ENCODE measurements around the gene MAN2A2.

MAN2A2 gene

DNA sequence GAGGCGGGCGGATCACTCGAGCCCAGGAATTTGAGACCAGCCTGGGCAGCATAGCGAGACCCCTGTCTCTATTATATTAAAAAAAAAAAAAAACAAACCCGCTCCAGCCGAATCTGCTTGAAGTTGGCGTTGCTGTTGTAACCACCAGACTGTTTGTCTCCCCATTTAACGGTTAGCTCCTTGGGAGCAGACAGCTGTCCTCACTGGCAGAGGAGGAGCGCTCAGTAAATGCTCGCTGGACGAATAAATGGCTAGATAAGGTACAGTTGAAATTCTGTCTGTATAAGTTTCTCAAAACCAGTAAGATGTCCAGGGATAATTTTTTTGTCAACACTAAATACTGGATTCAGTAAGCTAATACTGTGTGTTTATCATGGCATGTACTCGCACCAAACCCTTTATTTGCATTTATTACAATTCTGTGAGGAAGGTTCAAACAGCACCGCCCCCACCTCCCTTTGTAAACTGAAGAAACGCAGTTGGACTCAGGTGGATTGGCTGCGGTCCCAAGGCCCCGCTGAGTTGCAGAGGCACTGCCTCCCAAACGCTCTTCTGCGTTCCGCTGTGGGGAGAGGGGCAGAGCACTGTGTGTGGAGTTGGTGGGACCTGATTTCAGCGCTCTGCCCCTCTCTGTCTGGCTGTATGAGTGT is 52.6 kb downstream of the MAN2A2 start:
- WGBS, 2 experiments: 82 to 87% methylated on average over 20 of the region's 20 CpGs
- H3K4me3 ChIP-seq (ENCODE audit: insufficient read depth, low read depth, low read length): peak overlapping the region; percentile 78
- H3K4me1 ChIP-seq (ENCODE audit: control insufficient read depth, insufficient read depth, low read length): peaks cover 14% of the 10 kb centered on the region
- H3K36me3 ChIP-seq (ENCODE audit: control insufficient read depth, insufficient read depth, low read length): peaks cover 7% of the 10 kb centered on the region
- no peak overlapping the region for H3K27ac ChIP-seq (ENCODE audit: insufficient read depth, low read depth, low read length, poor library complexity, severe bottlenecking)
- H3K9me3 ChIP-seq (ENCODE audit: control insufficient read depth, low read length): no peaks in the 10 kb centered on the region
- peaks cover 12% of the 10 kb centered on the region for H3K27me3 ChIP-seq (ENCODE audit: control insufficient read depth, insufficient read depth, low read length, poor library complexity, severe bottlenecking)

GRCh38 chr15:90956274-90957030 is 53.4 kb downstream of the MAN2A2 start:
- H3K27ac ChIP-seq (ENCODE audit: insufficient read depth, low read depth, low read length, poor library complexity, severe bottlenecking): no peak overlapping the region
- peaks cover 12% of the 10 kb centered on the region for H3K27me3 ChIP-seq (ENCODE audit: control insufficient read depth, insufficient read depth, low read length, poor library complexity, severe bottlenecking)
- H3K4me3 ChIP-seq (ENCODE audit: insufficient read depth, low read depth, low read length): peak overlapping the region; percentile 63
- H3K4me1 ChIP-seq (ENCODE audit: control insufficient read depth, insufficient read depth, low read length): peaks cover 14% of the 10 kb centered on the region
- WGBS, 2 experiments: 10 to 11% methylated on average over 56 of the region's 56 CpGs
- peaks cover 4% of the 10 kb centered on the region for H3K36me3 ChIP-seq (ENCODE audit: control insufficient read depth, insufficient read depth, low read length)
- no peaks in the 10 kb centered on the region for H3K9me3 ChIP-seq (ENCODE audit: control insufficient read depth, low read length)

DNA sequence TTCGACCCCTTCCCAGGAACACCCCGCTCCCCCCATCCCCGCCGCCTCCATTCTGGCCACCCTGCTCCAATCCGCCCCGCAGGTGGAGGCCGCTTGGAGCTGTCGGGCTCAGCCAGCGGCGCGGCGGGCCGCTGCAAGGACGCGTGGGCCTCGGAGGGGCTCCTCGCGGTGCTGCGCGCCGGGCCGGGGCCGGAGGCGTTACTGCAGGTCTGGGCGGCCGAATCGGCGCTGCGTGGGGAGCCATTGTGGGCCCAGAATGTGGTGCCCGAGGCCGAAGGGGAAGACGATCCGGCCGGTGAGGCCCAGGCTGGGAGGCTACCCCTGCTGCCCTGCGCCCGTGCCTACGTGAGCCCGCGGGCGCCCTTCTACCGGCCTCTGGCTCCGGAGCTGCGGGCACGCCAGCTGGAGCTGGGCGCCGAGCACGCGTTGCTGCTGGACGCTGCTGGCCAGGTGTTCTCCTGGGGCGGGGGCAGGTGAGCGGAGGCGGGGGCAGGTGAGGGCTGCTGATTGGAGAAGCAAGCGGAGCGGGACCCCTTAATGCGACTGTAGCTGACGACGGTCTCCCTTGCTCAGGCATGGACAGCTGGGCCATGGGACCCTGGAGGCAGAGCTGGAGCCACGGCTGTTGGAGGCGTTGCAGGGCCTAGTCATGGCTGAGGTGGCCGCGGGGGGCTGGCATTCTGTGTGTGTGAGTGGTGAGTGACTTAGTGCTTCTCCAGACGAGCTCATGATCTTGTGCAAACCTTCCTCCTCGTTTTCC is 54.1 kb downstream of the MAN2A2 start:
- H3K36me3 ChIP-seq (ENCODE audit: control insufficient read depth, insufficient read depth, low read length): peaks cover 11% of the 10 kb centered on the region
- peak overlapping the region; percentile 63 for H3K4me3 ChIP-seq (ENCODE audit: insufficient read depth, low read depth, low read length)
- peaks cover 14% of the 10 kb centered on the region for H3K4me1 ChIP-seq (ENCODE audit: control insufficient read depth, insufficient read depth, low read length)
- H3K27ac ChIP-seq (ENCODE audit: insufficient read depth, low read depth, low read length, poor library complexity, severe bottlenecking): no peak overlapping the region
- H3K27me3 ChIP-seq (ENCODE audit: control insufficient read depth, insufficient read depth, low read length, poor library complexity, severe bottlenecking): peaks cover 12% of the 10 kb centered on the region
- H3K9me3 ChIP-seq (ENCODE audit: control insufficient read depth, low read length): no peaks in the 10 kb centered on the region
- 15% methylated on average over 63 of the region's 63 CpGs for whole genome bisulfite sequencing, 2 experiments

- 87 to 91% methylated on average over 6 of the region's 6 CpGs for WGBS, 2 experiments
- Histone ChIP-seq H3K36me3 (ENCODE audit: control insufficient read depth, insufficient read depth, low read length) (peaks cover 15% of the 10 kb centered on the region), H3K9me3 (ENCODE audit: control insufficient read depth, low read length) (no peaks in the 10 kb centered on the region), H3K27me3 (ENCODE audit: control insufficient read depth, insufficient read depth, low read length, poor library complexity, severe bottlenecking) (peaks cover 12% of the 10 kb centered on the region), H3K4me1 (ENCODE audit: control insufficient read depth, insufficient read depth, low read length) (peaks cover 14% of the 10 kb centered on the region), H3K27ac (ENCODE audit: insufficient read depth, low read depth, low read length, poor library complexity, severe bottlenecking) (no peak overlapping the region), H3K4me3 (ENCODE audit: insufficient read depth, low read depth, low read length) (peak overlapping the region; percentile 63)
These were observed 54.7 kb downstream of the MAN2A2 start for GRCh38 chr15:90957791-90958190.

DNA sequence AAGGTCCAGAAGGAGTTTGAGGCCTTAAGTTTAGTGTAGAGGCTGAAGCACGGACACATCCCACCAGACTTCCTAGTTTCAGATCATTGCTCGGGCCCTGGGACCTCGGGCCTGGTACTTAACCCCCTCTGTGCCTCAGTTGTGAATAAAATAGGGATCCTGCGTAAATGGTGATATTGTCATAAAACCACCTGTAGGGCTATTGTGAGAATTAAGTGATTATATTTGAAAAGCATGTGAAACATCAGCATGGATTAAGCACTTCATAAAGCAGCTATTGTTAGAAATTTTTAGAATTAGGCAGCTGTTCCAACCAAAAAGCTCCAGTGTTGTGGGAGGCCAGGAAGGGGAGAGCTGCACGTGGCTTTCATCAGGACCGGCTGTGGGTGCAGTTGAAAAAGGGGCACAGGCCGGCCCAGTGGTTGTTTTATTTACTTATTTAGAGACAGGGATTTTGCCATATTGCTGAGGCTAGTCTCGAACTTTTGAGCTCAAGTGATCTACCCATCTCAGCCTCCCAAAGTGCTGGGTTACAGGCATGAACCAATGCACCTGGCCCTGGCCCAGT is 56.0 kb downstream of the MAN2A2 start:
- Histone ChIP-seq H3K27me3 (ENCODE audit: control insufficient read depth, insufficient read depth, low read length, poor library complexity, severe bottlenecking) (peaks cover 12% of the 10 kb centered on the region), H3K9me3 (ENCODE audit: control insufficient read depth, low read length) (no peaks in the 10 kb centered on the region), H3K4me3 (ENCODE audit: insufficient read depth, low read depth, low read length) (no peak overlapping the region), H3K27ac (ENCODE audit: insufficient read depth, low read depth, low read length, poor library complexity, severe bottlenecking) (no peak overlapping the region), H3K4me1 (ENCODE audit: control insufficient read depth, insufficient read depth, low read length) (peaks cover 14% of the 10 kb centered on the region), H3K36me3 (ENCODE audit: control insufficient read depth, insufficient read depth, low read length) (peaks cover 27% of the 10 kb centered on the region)
- 92 to 93% methylated on average over 8 of the region's 8 CpGs for WGBS, 2 experiments

DNA sequence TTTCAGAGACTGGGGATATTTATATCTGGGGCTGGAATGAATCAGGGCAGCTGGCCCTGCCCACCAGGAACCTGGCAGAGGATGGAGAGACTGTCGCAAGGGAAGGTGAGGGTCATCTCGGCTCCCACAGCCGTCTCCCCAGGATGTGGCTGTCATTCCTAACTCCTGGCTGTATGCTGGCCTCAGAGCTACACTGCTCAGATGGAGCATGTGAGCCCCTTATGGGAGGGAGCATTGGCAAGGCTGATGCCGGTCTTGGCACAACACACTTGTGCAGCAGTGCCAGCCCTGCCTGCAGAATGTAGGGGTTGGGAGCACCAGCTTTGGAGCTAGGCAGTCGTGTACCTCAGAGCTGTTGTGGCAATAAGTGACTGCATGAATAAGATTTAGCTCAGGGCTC is 56.8 kb downstream of the MAN2A2 start:
- Histone ChIP-seq H3K4me3 (ENCODE audit: insufficient read depth, low read depth, low read length) (no peak overlapping the region), H3K4me1 (ENCODE audit: control insufficient read depth, insufficient read depth, low read length) (peaks cover 14% of the 10 kb centered on the region), H3K9me3 (ENCODE audit: control insufficient read depth, low read length) (no peaks in the 10 kb centered on the region), H3K36me3 (ENCODE audit: control insufficient read depth, insufficient read depth, low read length) (peaks cover 27% of the 10 kb centered on the region), H3K27ac (ENCODE audit: insufficient read depth, low read depth, low read length, poor library complexity, severe bottlenecking) (no peak overlapping the region), H3K27me3 (ENCODE audit: control insufficient read depth, insufficient read depth, low read length, poor library complexity, severe bottlenecking) (peaks cover 12% of the 10 kb centered on the region)
- WGBS, 2 experiments: 94 to 97% methylated on average over 5 of the region's 5 CpGs

DNA sequence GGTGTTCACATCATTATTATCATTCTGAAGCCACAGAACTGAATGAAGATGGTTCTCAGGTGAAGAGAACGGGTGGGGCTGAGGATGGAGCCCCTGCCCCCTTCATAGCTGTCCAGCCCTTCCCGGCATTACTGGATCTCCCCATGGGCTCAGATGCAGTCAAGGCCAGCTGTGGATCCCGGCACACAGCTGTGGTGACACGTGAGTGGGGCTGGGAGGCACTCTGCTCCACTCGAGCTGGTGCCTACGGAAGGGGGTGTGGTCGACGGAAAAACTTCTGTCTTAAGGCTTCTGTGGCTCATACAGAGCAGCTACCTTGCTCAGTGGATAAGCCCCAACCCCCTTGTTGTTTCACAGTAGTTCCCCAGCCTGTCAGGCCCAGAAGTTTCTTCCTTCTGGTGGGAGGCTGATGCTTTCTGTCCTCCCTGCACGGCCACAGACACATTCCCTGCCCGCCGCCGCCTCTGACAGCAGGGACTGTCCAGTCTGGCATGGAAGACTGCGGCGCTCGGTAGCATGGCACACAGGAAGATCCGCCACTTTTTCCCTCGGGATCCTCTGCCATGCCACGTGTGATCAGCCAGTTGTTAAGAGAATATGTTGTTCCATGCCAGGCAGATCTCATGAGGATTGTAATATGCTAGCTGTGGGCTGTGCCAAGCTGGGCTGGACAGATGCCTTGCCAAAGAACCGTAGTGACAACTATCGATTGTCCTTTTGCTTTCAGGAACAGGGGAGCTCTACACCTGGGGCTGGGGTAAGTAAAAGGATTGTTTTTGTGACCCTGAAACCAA is 57.4 kb downstream of the MAN2A2 start:
- peaks cover 27% of the 10 kb centered on the region for H3K36me3 ChIP-seq (ENCODE audit: control insufficient read depth, insufficient read depth, low read length)
- H3K27ac ChIP-seq (ENCODE audit: insufficient read depth, low read depth, low read length, poor library complexity, severe bottlenecking): no peak overlapping the region
- WGBS, 2 experiments: 95% methylated on average over 20 of the region's 20 CpGs
- H3K4me3 ChIP-seq (ENCODE audit: insufficient read depth, low read depth, low read length): no peak overlapping the region
- peaks cover 14% of the 10 kb centered on the region for H3K4me1 ChIP-seq (ENCODE audit: control insufficient read depth, insufficient read depth, low read length)
- H3K27me3 ChIP-seq (ENCODE audit: control insufficient read depth, insufficient read depth, low read length, poor library complexity, severe bottlenecking): peaks cover 12% of the 10 kb centered on the region
- no peaks in the 10 kb centered on the region for H3K9me3 ChIP-seq (ENCODE audit: control insufficient read depth, low read length)

DNA sequence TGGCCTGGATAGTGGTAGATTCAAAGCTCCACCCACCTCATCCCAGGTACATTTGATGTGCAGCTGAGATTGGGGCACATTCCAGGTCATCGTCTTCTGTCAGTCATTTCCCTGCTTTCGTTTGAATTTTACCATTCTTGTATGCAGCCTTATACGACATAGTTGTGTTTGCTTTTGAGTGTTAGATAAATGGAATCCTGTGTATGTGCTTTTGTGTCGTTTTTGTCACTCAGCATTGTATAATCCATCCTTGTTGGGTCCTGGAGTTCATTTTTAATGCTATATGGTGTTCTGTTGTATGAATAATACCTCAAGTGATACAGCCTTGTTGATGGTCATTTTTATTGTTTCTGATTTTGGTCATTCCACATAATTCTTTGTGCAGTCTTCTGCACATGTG is 58.9 kb downstream of the MAN2A2 start:
- H3K36me3 ChIP-seq (ENCODE audit: control insufficient read depth, insufficient read depth, low read length): peaks cover 38% of the 10 kb centered on the region
- H3K27me3 ChIP-seq (ENCODE audit: control insufficient read depth, insufficient read depth, low read length, poor library complexity, severe bottlenecking): peaks cover 7% of the 10 kb centered on the region

DNA sequence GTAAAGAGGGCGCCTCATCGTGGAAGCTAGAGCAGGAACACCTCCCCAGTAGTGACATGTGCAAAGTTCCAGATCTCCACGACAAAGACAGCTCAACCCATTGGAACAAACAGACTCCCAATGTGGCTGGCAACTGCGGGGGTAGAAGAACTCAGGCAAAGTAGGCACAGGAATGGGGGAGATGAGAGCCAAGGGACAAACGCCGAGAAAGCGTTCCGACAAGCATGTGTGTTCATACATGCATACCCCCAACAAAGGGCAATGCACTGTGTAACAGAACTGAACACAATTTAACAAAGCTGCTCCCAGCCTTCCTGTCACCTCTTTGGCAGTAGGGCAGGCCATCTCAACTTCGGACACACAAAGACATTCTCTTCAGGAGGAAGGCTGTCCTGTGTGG is 63.2 kb downstream of the MAN2A2 start:
- Histone ChIP-seq H3K27me3 (ENCODE audit: control insufficient read depth, insufficient read depth, low read length, poor library complexity, severe bottlenecking) (no peaks in the 10 kb centered on the region), H3K9me3 (ENCODE audit: control insufficient read depth, low read length) (no peaks in the 10 kb centered on the region), H3K36me3 (ENCODE audit: control insufficient read depth, insufficient read depth, low read length) (peaks cover 70% of the 10 kb centered on the region), H3K4me3 (ENCODE audit: insufficient read depth, low read depth, low read length) (no peak overlapping the region), H3K4me1 (ENCODE audit: control insufficient read depth, insufficient read depth, low read length) (no peaks in the 10 kb centered on the region), H3K27ac (ENCODE audit: insufficient read depth, low read depth, low read length, poor library complexity, severe bottlenecking) (no peak overlapping the region)
- 93 to 94% methylated on average over 9 of the region's 9 CpGs for WGBS, 2 experiments

More for the DNA sequence above, 58.9 kb downstream of the MAN2A2 start:
- peaks cover 9% of the 10 kb centered on the region for H3K4me1 ChIP-seq (ENCODE audit: control insufficient read depth, insufficient read depth, low read length)
- WGBS, 2 experiments: 97% methylated on average over 4 of the region's 4 CpGs
- no peak overlapping the region for H3K27ac ChIP-seq (ENCODE audit: insufficient read depth, low read depth, low read length, poor library complexity, severe bottlenecking)
- H3K4me3 ChIP-seq (ENCODE audit: insufficient read depth, low read depth, low read length): no peak overlapping the region
- H3K9me3 ChIP-seq (ENCODE audit: control insufficient read depth, low read length): no peaks in the 10 kb centered on the region
